IMR-90 (cell line): ENCODE measurements around the gene WNT11. TPM values are rescaled to one million over a fixed set of nuclear protein-coding genes. Genes with fewer than 3 reads are reported as not detected.

Source experiments
- ATAC-seq: fragments of 200-7000 bp; cut with Tn5 transposase; 2 replicates; pipeline ENCODE4 v1.9.1; 2020; ENCODE audit warnings: low read depth, mild to moderate bottlenecking, moderate library complexity
- BruUV-seq: library from RNA; stranded (reverse); fragments of 400-500 nt; replicated peaks from 2 replicates; lab custom pipeline; 2021; lab: Mats Ljungman, UMichigan
- CTCF ChIA-PET: fragments of 300-600 bp; formaldehyde crosslinking; extraction: SDS; loops from one replicate; lab custom pipeline; 2021; ENCODE audit warnings: antibody characterized with exemption; lab: Yijun Ruan, JAX
- POLR2A ChIA-PET: fragments of 300-600 bp; sonication (Branson Sonifier 250); formaldehyde crosslinking; loops from one replicate; lab custom pipeline; 2022; ENCODE audit warnings: antibody characterized with exemption; ENCODE audit not compliant: unreplicated experiment; lab: Charles Lee
- DNase-seq: peaks from one replicate; pipeline ENCODE4 v3.0.0; 2013
- H2AFZ ChIP-seq: replicated peaks from 2 replicates; pipeline ENCODE3; 2013; ENCODE audit warnings: low read length, mild to moderate bottlenecking; ENCODE audit not compliant: poor library complexity
- H2AK5ac ChIP-seq: 2 replicates; pipeline ENCODE4 v1.6.1; 2013; ENCODE audit warnings: low read depth, low read length, inconsistent platforms
- H2AK9ac ChIP-seq: replicated peaks from 2 replicates; pipeline ENCODE3; 2013; ENCODE audit warnings: mild to moderate bottlenecking, low read depth, low read length, moderate library complexity; ENCODE audit not compliant: poor library complexity
- H2BK120ac ChIP-seq: 2 replicates; pipeline ENCODE4 v1.6.1; 2013; ENCODE audit warnings: low read depth, low read length, inconsistent platforms
- H2BK15ac ChIP-seq: 3 replicates; pipeline ENCODE4 v1.6.1; 2013; ENCODE audit warnings: low read depth, low read length, inconsistent platforms
- H2BK20ac ChIP-seq: 2 replicates; pipeline ENCODE4 v1.6.1; 2013; ENCODE audit warnings: low read depth, mild to moderate bottlenecking, inconsistent platforms, low read length, moderate library complexity
- H2BK5ac ChIP-seq: 2 replicates; pipeline ENCODE4 v1.6.1; 2013; ENCODE audit warnings: mild to moderate bottlenecking, low read depth, low read length, inconsistent platforms; ENCODE audit not compliant: poor library complexity, severe bottlenecking
- H3K14ac ChIP-seq: replicated peaks from 2 replicates; pipeline ENCODE4 v1.6.1; 2013; ENCODE audit warnings: low read depth, low read length, inconsistent platforms
- H3K18ac ChIP-seq: 2 replicates; pipeline ENCODE4 v1.6.1; 2013; ENCODE audit warnings: low read depth, low read length, control low read depth
- H3K23ac ChIP-seq: 2 replicates; pipeline ENCODE4 v1.6.1; 2013; ENCODE audit warnings: low read depth, low read length, inconsistent platforms
- H3K27ac ChIP-seq: 2 replicates; pipeline ENCODE4 v1.5.1; 2013; ENCODE audit warnings: mild to moderate bottlenecking, control low read depth, low read length; ENCODE audit not compliant: insufficient read depth
- H3K27me3 ChIP-seq: 2 replicates; pipeline ENCODE4 v1.6.1; 2013; ENCODE audit warnings: low read length; ENCODE audit not compliant: control insufficient read depth, insufficient read depth
- H3K36me3 ChIP-seq: 2 replicates; pipeline ENCODE4 v1.6.1; 2013; ENCODE audit warnings: low read length, mixed read lengths; ENCODE audit not compliant: control insufficient read depth, insufficient read depth
- H3K4ac ChIP-seq: 2 replicates; pipeline ENCODE4 v1.6.1; 2013; ENCODE audit warnings: low read depth, low read length, inconsistent platforms
- H3K4me1 ChIP-seq: 2 replicates; pipeline ENCODE4 v1.6.1; 2013; ENCODE audit warnings: low read length, mixed read lengths; ENCODE audit not compliant: control insufficient read depth, insufficient read depth
- H3K4me2 ChIP-seq: 2 replicates; pipeline ENCODE4 v1.6.1; 2013; ENCODE audit warnings: low read depth, mild to moderate bottlenecking, control low read depth, low read length, moderate library complexity
- H3K4me3 ChIP-seq: 2 replicates; pipeline ENCODE4 v1.5.1; 2013; ENCODE audit warnings: low read depth, mild to moderate bottlenecking, control low read depth, low read length, moderate library complexity; ENCODE audit not compliant: insufficient read depth
- H3K56ac ChIP-seq: 2 replicates; pipeline ENCODE4 v1.6.1; 2013; ENCODE audit warnings: low read length, inconsistent platforms; ENCODE audit not compliant: insufficient read depth; ENCODE audit errors: extremely low read depth
- H3K79me1 ChIP-seq, 2 experiments: 2 replicates each; pipeline ENCODE4 v1.6.1; 2013; ENCODE audit warnings: low read length in 2 of 2, inconsistent platforms in 1 of 2, low read depth in 1 of 2
- H3K9ac ChIP-seq: 2 replicates; pipeline ENCODE4 v1.6.1; 2013; ENCODE audit warnings: low read depth, low read length, control low read depth
- H3K9me1 ChIP-seq: 2 replicates; pipeline ENCODE4 v1.6.1; 2013; ENCODE audit warnings: low read length, inconsistent platforms; ENCODE audit not compliant: insufficient read depth
- H3K9me3 ChIP-seq: 2 replicates; pipeline ENCODE4 v1.6.1; 2013; ENCODE audit warnings: low read length; ENCODE audit not compliant: control insufficient read depth, insufficient read depth
- H4K20me1 ChIP-seq: 2 replicates; pipeline ENCODE4 v1.6.1; 2013; ENCODE audit warnings: low read length, inconsistent platforms; ENCODE audit not compliant: insufficient read depth
- H4K5ac ChIP-seq: 2 replicates; pipeline ENCODE4 v1.6.1; 2013; ENCODE audit warnings: mild to moderate bottlenecking, low read depth, low read length, control low read depth
- H4K8ac ChIP-seq, 2 experiments: 2 replicates each; pipeline ENCODE4 v1.6.1; 2013; ENCODE audit warnings: low read depth in 2 of 2, low read length in 2 of 2, control low read depth in 1 of 2, inconsistent platforms in 1 of 2
- H4K91ac ChIP-seq: 2 replicates; pipeline ENCODE4 v1.6.1; 2013; ENCODE audit warnings: low read depth, low read length, inconsistent platforms; ENCODE audit not compliant: insufficient read depth
- NFE2L2 ChIP-seq: fragments of 150-350 bp; IDR thresholded peaks from 2 replicates; pipeline ENCODE4 v1.6.1; 2016; ENCODE audit warnings: low read depth, mild to moderate bottlenecking, low read length
- WGBS, 2 experiments: methylation state at CpG; one replicate each; pipeline versions ENCODE4 v1.1.5 to v1.1.7; 2013; ENCODE audit warnings: missing lambda C conversion rate in 2 of 2; ENCODE audit not compliant: insufficient read length in 1 of 2; ENCODE audit errors: extremely low coverage in 2 of 2; 5-methylcytosine and 5-hydroxymethylcytosine counted together
- dilution Hi-C: fragments of 300-500 bp; cut with HindIII; formaldehyde crosslinking; loops from one replicate; pipeline ENCODE4 v1.14.3; 2018; ENCODE audit warnings: low sequenced_read_pairs; ENCODE audit not compliant: unreplicated experiment
- in situ Hi-C: fragments of 300-500 bp; cut with MboI; formaldehyde crosslinking; loops from 3 replicates; pipeline ENCODE4 v1.14.3; 2019; ENCODE audit warnings: low sequenced_read_pairs, inconsistent platforms, mixed read lengths
- intact Hi-C: fragments of 100-400 bp; cut with micrococcal nuclease; formaldehyde crosslinking; loops from 2 replicates; pipeline ENCODE4 v1.10.0; 2022
- polyA plus RNA-seq, 3 experiments: library from polyadenylated mRNA; depleted of rRNA; stranded (reverse); fragments of >200 nt; gene quantifications; 2 replicates each; pipeline ENCODE4 v1.2.3, GENCODE V29; 2012; ENCODE audit warnings: low replicate concordance in 1 of 3
- total RNA-seq: library from RNA; depleted of rRNA; stranded (reverse); fragments of >200 nt; gene quantifications from 2 replicates; pipeline ENCODE4 v1.2.3, GENCODE V29; 2012

Gene WNT11
- total and polyA plus RNA-seq, 2 of the 4 experiments (the other 2 are of a cell fraction): 0.10 TPM; not detected in 1

DNA sequence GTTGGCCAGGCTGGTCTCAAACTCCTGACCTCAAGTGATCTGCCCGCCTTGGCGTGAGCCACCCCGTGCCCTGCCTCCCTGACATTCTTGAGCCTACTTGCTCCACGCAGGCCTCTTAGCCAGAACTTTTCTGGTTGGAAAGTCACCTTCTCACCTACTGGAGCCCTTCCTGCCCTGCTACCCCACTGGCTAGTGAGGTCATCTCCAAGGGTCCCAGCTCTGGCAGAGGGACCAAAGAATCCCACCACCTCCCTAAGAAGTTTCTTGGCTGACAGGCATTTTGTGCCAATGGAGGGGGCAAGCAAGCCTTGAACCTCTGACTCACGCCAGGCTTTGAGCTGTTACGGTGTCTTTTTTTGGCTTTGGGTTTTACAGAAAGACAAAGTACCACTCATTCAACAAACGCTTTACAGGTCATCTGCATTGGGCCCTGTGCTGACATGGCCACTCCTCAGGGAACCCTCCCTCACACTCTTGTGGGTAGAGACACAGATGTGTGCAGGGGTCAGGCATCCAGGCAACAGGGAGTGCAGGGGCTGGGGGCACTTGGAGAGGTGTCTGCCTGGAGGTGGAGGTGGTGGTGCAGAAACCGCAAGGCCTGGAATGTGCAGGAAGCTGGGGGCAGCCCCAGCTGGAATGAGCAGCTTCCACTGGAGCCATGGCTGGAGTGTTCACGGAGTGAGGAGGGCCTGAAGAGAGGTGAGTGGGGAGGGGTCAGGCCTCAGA is 27.1 kb upstream of the WNT11 start:
- Histone ChIP-seq H3K9me3 (no peaks in the 10 kb centered on the region), H2AK5ac (no peak overlapping the region), H4K8ac (no peak overlapping the region), H3K14ac (no peak overlapping the region), H3K4me1 (peaks cover 3% of the 10 kb centered on the region), H3K79me1 (no peaks in the 10 kb centered on the region), H2AK9ac (no peak overlapping the region), H3K56ac (no peak overlapping the region), H4K91ac (no peak overlapping the region), H2BK120ac (no peak overlapping the region), H3K9me1 (peaks cover 8% of the 10 kb centered on the region), H3K27ac (no peak overlapping the region), H3K4me2 (no peak overlapping the region), H2AFZ (peak overlapping the region; percentile 13), H3K4me3 (no peak overlapping the region), H3K9ac (no peak overlapping the region), H3K27me3 (peaks cover 24% of the 10 kb centered on the region), H3K36me3 (no peaks in the 10 kb centered on the region), H3K23ac (no peak overlapping the region), H2BK5ac (no peak overlapping the region), H2BK20ac (no peak overlapping the region), H2BK15ac (no peak overlapping the region), H4K5ac (no peak overlapping the region), H3K18ac (no peak overlapping the region), H3K4ac (no peak overlapping the region; the same call in 1 of the 2 replicates), H4K20me1 (peaks cover 3% of the 10 kb centered on the region)
- intact Hi-C loops: no loop called here
- in situ Hi-C loops: no loop called here
- ChIA-PET CTCF (interaction anchor here (1.8 kb wide), 1 partner anchor 25 kb away, joined by 4 read pairs; no protein-coding TSS in a partner anchor), POLR2A (no interaction called here)
- dilution Hi-C loops: no loop called here
- DNase-seq (no peak), ATAC-seq (no peak)
- no TSS peak for BruUV-seq
- WGBS, 2 experiments: 100% methylated on average over 2 of the region's 9 CpGs; no CpG with 5 or more reads in 1 of the 2 experiments
- TF ChIP-seq NFE2L2: no peak
